Kidney (tissue), 14 donors: Measurements from ENCODE around the gene RALGPS1. TPM values are rescaled to one million over a fixed set of nuclear protein-coding genes. Genes with fewer than 3 reads are reported as not detected.

Experiments
- DNase-seq, 5 donors: peaks; one replicate each; pipeline ENCODE4 v3.0.0-alpha.2; 2013 to 2020
- FAIRE-seq: peaks from 2 replicates; lab custom pipeline; 2012; peaks lifted over from hg19 to GRCh38; lab: Jason Lieb, UNC
- H3K27ac ChIP-seq, 2 donors: one replicate each; pipeline ENCODE4 v1.7.0; 2013; ENCODE audit warnings: low read depth in 2 of 2, low read length in 2 of 2, inconsistent platforms in 1 of 2
- H3K27me3 ChIP-seq: one replicate; pipeline ENCODE4 v1.7.1; 2013; ENCODE audit warnings: low read length, inconsistent platforms; ENCODE audit not compliant: control insufficient read depth, insufficient read depth
- H3K36me3 ChIP-seq, 3 donors: one replicate each; pipeline versions ENCODE4 v1.7.0 to v1.7.1; 2013; ENCODE audit warnings: low read length in 3 of 3, control low read depth in 1 of 3, inconsistent platforms in 1 of 3; ENCODE audit not compliant: insufficient read depth in 3 of 3, control insufficient read depth in 2 of 3
- H3K4me1 ChIP-seq, 3 donors: one replicate each; pipeline versions ENCODE4 v1.7.0 to v1.7.1; 2013; ENCODE audit warnings: low read length in 3 of 3, inconsistent platforms in 1 of 3, low read depth in 1 of 3; ENCODE audit not compliant: control insufficient read depth in 2 of 3, insufficient read depth in 2 of 3
- H3K4me3 ChIP-seq, 3 donors: one replicate each; pipeline versions ENCODE4 v1.7.0 to v1.8.1; 2013; ENCODE audit warnings: low read length in 3 of 3, control low read depth in 1 of 3, inconsistent platforms in 1 of 3
- H3K9ac ChIP-seq, 3 donors: one replicate each; pipeline versions ENCODE4 v1.7.0 to v1.7.1; 2013; ENCODE audit warnings: low read length in 3 of 3, control low read depth in 1 of 3, inconsistent platforms in 1 of 3
- H3K9me3 ChIP-seq, 3 donors: one replicate each; pipeline versions ENCODE4 v1.7.0 to v1.7.1; 2013; ENCODE audit warnings: low read length in 3 of 3, control low read depth in 1 of 3, inconsistent platforms in 1 of 3; ENCODE audit not compliant: control insufficient read depth in 2 of 3, insufficient read depth in 1 of 3
- intact Hi-C: fragments of 100-400 bp; cut with DNase I; formaldehyde crosslinking; loops from one replicate; pipeline ENCODE4 v1.11.1; 2022
- polyA plus RNA-seq: library from polyadenylated mRNA; stranded (reverse); fragments of 350-450 nt; fragmentation: Illumina TruSeq; extraction: RNeasy Lipid Tissue Mini Kit (QIAGEN cat#74804); gene quantifications from one replicate; pipeline ENCODE4 v1.2.3, GENCODE V29; 2014; ENCODE audit warnings: low read depth, low replicate concordance; ENCODE audit not compliant: insufficient read depth
- total RNA-seq: library from RNA; stranded (reverse); fragmentation: NEBNext Ultra II Directional; extraction: Animal tissue kit (Norgen Biotek cat#: 25700); gene quantifications from one replicate; pipeline ENCODE4 v1.2.1, GENCODE V29; 2021
- TF ChIP-seq, protein P1 (sequence below): IDR thresholded peaks from 3 replicates; pipeline ENCODE4 v1.5.1; 2012; ENCODE audit warnings: mild to moderate bottlenecking, moderate library complexity, borderline replicate concordance; ENCODE audit not compliant: insufficient read depth; ENCODE audit errors: extremely low read depth
- donor health status: control.
- donor health status: control.
- donor health status: control.
- donor health status: control.
- donor health status: control.
- donor health status: DM: yes; HTN: yes; CAD: no.
- donor health status: Normal renal cell carcinoma (clear cell type).

The RALGPS1 gene
- total and polyA plus RNA-seq, 2 donors from 2014 or later: 9.4 to 25.2 TPM

DNA sequence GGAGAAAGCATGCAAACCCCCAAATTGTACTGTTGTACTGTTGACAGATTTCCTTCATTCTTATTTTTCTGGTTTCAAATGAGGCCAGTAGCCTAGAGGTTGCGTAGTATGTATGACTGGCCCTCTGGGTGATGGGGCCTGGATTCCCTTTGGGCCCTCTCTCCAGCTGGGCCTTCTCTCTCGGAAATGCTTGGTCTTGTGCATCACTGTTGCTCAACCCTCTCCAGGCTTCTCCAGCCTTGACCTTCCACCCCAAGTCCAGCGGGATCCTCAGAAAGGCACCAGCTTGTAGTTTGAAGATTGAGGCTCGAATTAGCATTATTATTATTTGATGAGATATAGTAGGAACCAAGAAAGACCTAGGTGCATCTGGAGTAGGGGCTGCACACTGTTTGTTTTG, 120.8 kb downstream of the RALGPS1 start:
- no peak for FAIRE-seq

GRCh38 chr9:127035948-127036347, 121.4 kb downstream of the RALGPS1 start:
- no peak overlapping the region for H3K4me3 ChIP-seq
- H3K27me3 ChIP-seq: no peaks in the 10 kb centered on the region
- DNase-seq: peak in 1 of 5 donors; percentile 75
- no peaks in the 10 kb centered on the region for H3K36me3 ChIP-seq
- H3K9ac ChIP-seq: no peak overlapping the region
- TF ChIP-seq, protein P1, sequence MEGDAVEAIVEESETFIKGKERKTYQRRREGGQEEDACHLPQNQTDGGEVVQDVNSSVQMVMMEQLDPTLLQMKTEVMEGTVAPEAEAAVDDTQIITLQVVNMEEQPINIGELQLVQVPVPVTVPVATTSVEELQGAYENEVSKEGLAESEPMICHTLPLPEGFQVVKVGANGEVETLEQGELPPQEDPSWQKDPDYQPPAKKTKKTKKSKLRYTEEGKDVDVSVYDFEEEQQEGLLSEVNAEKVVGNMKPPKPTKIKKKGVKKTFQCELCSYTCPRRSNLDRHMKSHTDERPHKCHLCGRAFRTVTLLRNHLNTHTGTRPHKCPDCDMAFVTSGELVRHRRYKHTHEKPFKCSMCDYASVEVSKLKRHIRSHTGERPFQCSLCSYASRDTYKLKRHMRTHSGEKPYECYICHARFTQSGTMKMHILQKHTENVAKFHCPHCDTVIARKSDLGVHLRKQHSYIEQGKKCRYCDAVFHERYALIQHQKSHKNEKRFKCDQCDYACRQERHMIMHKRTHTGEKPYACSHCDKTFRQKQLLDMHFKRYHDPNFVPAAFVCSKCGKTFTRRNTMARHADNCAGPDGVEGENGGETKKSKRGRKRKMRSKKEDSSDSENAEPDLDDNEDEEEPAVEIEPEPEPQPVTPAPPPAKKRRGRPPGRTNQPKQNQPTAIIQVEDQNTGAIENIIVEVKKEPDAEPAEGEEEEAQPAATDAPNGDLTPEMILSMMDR: no peak
- H3K9me3 ChIP-seq: no peaks in the 10 kb centered on the region
- no peak overlapping the region for H3K27ac ChIP-seq
- peaks cover 0 to 7% (median 2%) of the 10 kb centered on the region in 3 donors for H3K4me1 ChIP-seq
- FAIRE-seq: no peak
- intact Hi-C loops: no loop called here

More for the DNA sequence above, 120.8 kb downstream of the RALGPS1 start:
- H3K36me3 ChIP-seq: no peaks in the 10 kb centered on the region
- DNase-seq: peak in 1 of 5 donors; percentile 88
- peaks cover 0 to 7% (median 2%) of the 10 kb centered on the region in 3 donors for H3K4me1 ChIP-seq
- TF ChIP-seq, protein P1: no peak
- intact Hi-C loops: no loop called here
- no peak overlapping the region for H3K4me3 ChIP-seq
- no peak overlapping the region for H3K9ac ChIP-seq
- no peaks in the 10 kb centered on the region for H3K27me3 ChIP-seq
- no peaks in the 10 kb centered on the region for H3K9me3 ChIP-seq
- no peak overlapping the region for H3K27ac ChIP-seq

- intact Hi-C loops: no loop called here
- H3K9ac ChIP-seq: no peak overlapping the region
- FAIRE-seq: no peak
Measured at GRCh38 chr9:127036437-127036836, 121.9 kb downstream of the RALGPS1 start.

More at GRCh38 chr9:127036437-127036836, 121.9 kb downstream of the RALGPS1 start:
- Histone ChIP-seq H3K4me3 (no peak overlapping the region), H3K27me3 (no peaks in the 10 kb centered on the region), H3K4me1 (peaks cover 0 to 7% (median 2%) of the 10 kb centered on the region in 3 donors), H3K9me3 (no peaks in the 10 kb centered on the region), H3K36me3 (no peaks in the 10 kb centered on the region), H3K27ac (no peak overlapping the region)
- TF ChIP-seq, protein P1: no peak
- no peak for DNase-seq
